HUES64 (cell line): ENCODE data around the gene ADM2. TPM values are rescaled to one million over a fixed set of nuclear protein-coding genes. Genes with fewer than 3 reads are reported as not detected.
"Not testable (repeated sequence)": the region's sequence is repeated elsewhere in the genome, so short reads cannot be mapped to it uniquely, and the experiment has no call there.

Experiments used
- H3K27ac ChIP-seq: 2 replicates; pipeline ENCODE4 v1.7.0; 2013; ENCODE audit warnings: low read depth, low read length, inconsistent platforms
- H3K27me3 ChIP-seq: 2 replicates; pipeline ENCODE4 v1.6.1; 2013; ENCODE audit warnings: mild to moderate bottlenecking, low read length; ENCODE audit not compliant: insufficient read depth
- H3K36me3 ChIP-seq: 2 replicates; pipeline ENCODE4 v1.6.1; 2013; ENCODE audit warnings: mild to moderate bottlenecking, low read length; ENCODE audit not compliant: insufficient read depth
- H3K4me1 ChIP-seq: 2 replicates; pipeline ENCODE4 v1.6.1; 2013; ENCODE audit warnings: mild to moderate bottlenecking, low read length, moderate library complexity; ENCODE audit not compliant: insufficient read depth
- H3K4me3 ChIP-seq: 2 replicates; pipeline ENCODE4 v1.5.1; 2013; ENCODE audit warnings: mild to moderate bottlenecking, low read length, moderate library complexity
- H3K9ac ChIP-seq: 2 replicates; pipeline ENCODE4 v1.6.1; 2013; ENCODE audit warnings: mild to moderate bottlenecking, low read depth, low read length
- H3K9me3 ChIP-seq: 2 replicates; pipeline ENCODE4 v1.6.1; 2013; ENCODE audit warnings: low read depth, low read length; ENCODE audit not compliant: insufficient read depth
- WGBS: fragments of 150-250, 120-280 bp; methylation state at CpG from one replicate; pipeline ENCODE4 v1.1.7; 2013; ENCODE audit warnings: missing lambda C conversion rate; 5-methylcytosine and 5-hydroxymethylcytosine counted together
- polyA plus RNA-seq, 2 experiments: library from polyadenylated mRNA; stranded (reverse); fragments of 50-300 nt; gene quantifications; one replicate each; pipeline ENCODE4 v1.2.3, GENCODE V29; 2013

ADM2 gene
- 3.0 TPM for polyA plus RNA-seq (2013, experiment 1 of 2)
- 3.8 TPM for polyA plus RNA-seq (2013, experiment 2 of 2)

GRCh38 chr22:50481440-50482106 is at the start of gene ADM2:
Gene ADM2, plus strand, starts transcription at chr22:50481543. Its CDS starts 305 bp downstream, at chr22:50481848.
- H3K36me3 ChIP-seq = no peaks in the 10 kb centered on the region
- peak within 1 kb of the TSS; percentile 84 for H3K9ac ChIP-seq
- no peaks in the 10 kb centered on the region for H3K4me1 ChIP-seq
- WGBS = 2% methylated on average over 70 of the region's 70 CpGs
- H3K9me3 ChIP-seq = no peaks in the 10 kb centered on the region
- H3K4me3 ChIP-seq = peak within 1 kb of the TSS; percentile 68
- peak within 1 kb of the TSS; percentile 35; the same call in 1 of the 2 replicates for H3K27ac ChIP-seq
- peaks cover 30% of the 10 kb centered on the region for H3K27me3 ChIP-seq

GRCh38 chr22:50432131-50432876 is 49.0 kb upstream of the ADM2 start:
- H3K36me3 ChIP-seq = peaks cover 72% of the 10 kb centered on the region

GRCh38 chr22:50432877-50433510 is 48.3 kb upstream of the ADM2 start:
- not testable (repeated sequence) for H3K4me3 ChIP-seq, H3K27me3 ChIP-seq, H3K9me3 ChIP-seq, H3K9ac ChIP-seq, H3K27ac ChIP-seq, H3K4me1 ChIP-seq
- 97% methylated on average over 13 of the region's 24 CpGs for WGBS
- H3K36me3 ChIP-seq = peaks cover 75% of the 10 kb centered on the region

More at GRCh38 chr22:50432131-50432876, 49.0 kb upstream of the ADM2 start:
- H3K27ac ChIP-seq = no peak overlapping the region
- 96% methylated on average over 35 of the region's 35 CpGs for WGBS
- H3K9me3 ChIP-seq = no peaks in the 10 kb centered on the region
- H3K4me1 ChIP-seq = no peaks in the 10 kb centered on the region
- H3K27me3 ChIP-seq = no peaks in the 10 kb centered on the region
- H3K4me3 ChIP-seq = no peak overlapping the region
- no peak overlapping the region for H3K9ac ChIP-seq

GRCh38 chr22:50434849-50435248 is 46.5 kb upstream of the ADM2 start:
- Histone ChIP-seq H3K9me3 (no peaks in the 10 kb centered on the region), H3K9ac (no peak overlapping the region), H3K27ac (no peak overlapping the region), H3K36me3 (peaks cover 76% of the 10 kb centered on the region), H3K4me1 (no peaks in the 10 kb centered on the region), H3K27me3 (no peaks in the 10 kb centered on the region), H3K4me3 (no peak overlapping the region)
- 95% methylated on average over 24 of the region's 24 CpGs for WGBS

- H3K27me3 ChIP-seq = no peaks in the 10 kb centered on the region
- no peaks in the 10 kb centered on the region for H3K4me1 ChIP-seq
- H3K9me3 ChIP-seq = no peaks in the 10 kb centered on the region
- no peak overlapping the region for H3K9ac ChIP-seq
- H3K4me3 ChIP-seq = no peak overlapping the region
- H3K36me3 ChIP-seq = peaks cover 75% of the 10 kb centered on the region
- 95% methylated on average over 20 of the region's 20 CpGs for WGBS
- no peak overlapping the region for H3K27ac ChIP-seq
Observed at GRCh38 chr22:50435291-50436014, 45.9 kb upstream of the ADM2 start.

GRCh38 chr22:50436015-50436830 is 45.1 kb upstream of the ADM2 start:
- Histone ChIP-seq H3K9me3 (no peaks in the 10 kb centered on the region), H3K4me1 (no peaks in the 10 kb centered on the region), H3K36me3 (peaks cover 73% of the 10 kb centered on the region), H3K27me3 (no peaks in the 10 kb centered on the region), H3K9ac (no peak overlapping the region), H3K27ac (no peak overlapping the region), H3K4me3 (no peak overlapping the region)
- 96% methylated on average over 37 of the region's 37 CpGs for WGBS

- H3K36me3 ChIP-seq = peaks cover 67% of the 10 kb centered on the region
- H3K9ac ChIP-seq = no peak overlapping the region
- H3K4me1 ChIP-seq = no peaks in the 10 kb centered on the region
- WGBS = 94% methylated on average over 25 of the region's 25 CpGs
- H3K4me3 ChIP-seq = no peak overlapping the region
- no peaks in the 10 kb centered on the region for H3K27me3 ChIP-seq
- no peak overlapping the region for H3K27ac ChIP-seq
- H3K9me3 ChIP-seq = no peaks in the 10 kb centered on the region
Observed at GRCh38 chr22:50436841-50437341, 44.5 kb upstream of the ADM2 start.

- Histone ChIP-seq H3K36me3 (peaks cover 59% of the 10 kb centered on the region), H3K9ac (no peak overlapping the region), H3K4me1 (no peaks in the 10 kb centered on the region), H3K27ac (no peak overlapping the region), H3K27me3 (no peaks in the 10 kb centered on the region), H3K4me3 (no peak overlapping the region), H3K9me3 (no peaks in the 10 kb centered on the region)
- WGBS = 92% methylated on average over 36 of the region's 36 CpGs
Observed at GRCh38 chr22:50437511-50438304, 43.6 kb upstream of the ADM2 start.

GRCh38 chr22:50438305-50439275 is 42.8 kb upstream of the ADM2 start:
- peaks cover 56% of the 10 kb centered on the region for H3K36me3 ChIP-seq
- H3K27me3 ChIP-seq = no peaks in the 10 kb centered on the region
- H3K27ac ChIP-seq = no peak overlapping the region
- no peak overlapping the region for H3K9ac ChIP-seq
- no peaks in the 10 kb centered on the region for H3K9me3 ChIP-seq
- no peaks in the 10 kb centered on the region for H3K4me1 ChIP-seq
- no peak overlapping the region for H3K4me3 ChIP-seq
- WGBS = 91% methylated on average over 34 of the region's 34 CpGs
